Ureter (tissue), 1 donor: ENCODE results near the gene HLA-DMA. TPM values are rescaled to one million over a fixed set of nuclear protein-coding genes. Genes with fewer than 3 reads are reported as not detected.
"Not testable (repeated sequence)": the region's sequence is repeated elsewhere in the genome, so short reads cannot be mapped to it uniquely, and the experiment has no call there.

Experiments used
- DNase-seq: peaks from one replicate; pipeline ENCODE4 v3.0.0-alpha.2; 2020; ENCODE audit warnings: low spot score
- total RNA-seq: library from RNA; stranded (reverse); gene quantifications from one replicate; pipeline ENCODE4 v1.2.4, GENCODE V29; 2023
- donor health status: DM: yes; HTN: yes; CAD: no.

The HLA-DMA gene
- total RNA-seq, 1 donor from 2014 or later = 65.3 TPM

GRCh38 chr6:32954986-32955802, 2.3 kb upstream of the HLA-DMA start:
- DNase-seq = no peak

DNA sequence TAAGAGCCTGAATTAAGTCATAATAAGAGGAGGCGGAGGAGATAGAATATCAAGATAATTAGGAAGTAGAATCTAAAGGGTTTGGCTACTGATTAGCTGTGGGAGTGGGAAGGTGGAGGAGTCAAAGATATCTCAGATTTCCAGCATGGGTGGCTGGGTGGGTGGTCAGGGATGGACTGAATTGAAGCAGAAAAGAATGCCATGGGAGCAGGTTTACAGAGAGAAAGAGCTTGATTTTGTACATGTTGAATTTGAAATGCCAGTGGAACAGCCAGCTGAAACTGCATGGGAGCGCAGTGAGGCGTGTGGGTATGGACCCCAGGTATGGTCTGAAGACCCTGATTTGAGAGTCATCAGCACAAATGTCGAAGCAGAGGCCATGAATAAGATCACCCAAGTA, 1.4 kb upstream of the HLA-DMA start:
- no peak for DNase-seq

DNA sequence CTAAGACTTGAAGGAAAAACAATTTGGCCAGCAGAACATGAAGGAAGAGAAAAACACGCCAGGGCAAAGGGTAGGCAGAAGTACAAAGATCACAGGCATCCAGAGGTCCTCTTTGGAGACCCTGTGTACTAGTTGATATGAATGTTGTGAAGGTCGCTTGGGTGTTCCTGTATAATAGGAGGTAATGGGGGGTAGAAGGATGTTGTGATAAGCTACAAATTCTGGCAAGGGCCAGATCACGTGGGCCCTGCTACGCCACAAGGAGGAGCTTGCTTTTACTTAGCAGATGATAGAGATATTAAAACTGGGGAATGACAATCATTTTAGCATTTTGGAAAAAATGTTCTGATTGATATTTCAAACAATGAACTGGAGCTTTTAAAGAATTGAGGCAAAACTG, 878 bp upstream of the HLA-DMA start:
- no peak for DNase-seq

GRCh38 chr6:32950449-32950848, 2.4 kb downstream of the HLA-DMA start:
- no peak for DNase-seq

- no peak for DNase-seq
Measured at GRCh38 chr6:32950010-32950409, 2.9 kb downstream of the HLA-DMA start.

DNA sequence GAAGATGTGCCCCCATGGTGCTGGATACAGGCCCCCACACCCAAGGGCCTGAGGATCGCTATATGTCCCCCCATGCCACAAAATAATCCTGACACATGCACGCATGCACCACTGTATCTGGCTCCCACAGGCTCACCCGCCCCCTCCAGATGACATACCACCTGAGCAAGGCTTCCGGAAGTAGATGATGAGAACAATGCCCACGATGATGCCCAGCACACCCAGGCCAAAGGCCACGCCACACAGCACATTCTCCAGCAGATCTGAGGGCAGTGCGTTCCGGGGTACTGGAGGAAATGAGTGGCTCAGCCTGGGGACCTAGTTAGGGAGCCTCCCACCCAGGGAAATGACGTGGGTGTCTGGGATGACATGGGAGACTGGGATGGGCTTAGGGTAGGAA, 3.8 kb downstream of the HLA-DMA start:
- no peak for DNase-seq

- DNase-seq = no peak
Measured at GRCh38 chr6:32947552-32948465, 5.1 kb downstream of the HLA-DMA start.

GRCh38 chr6:32946893-32947292, 6.0 kb downstream of the HLA-DMA start:
- no peak for DNase-seq

GRCh38 chr6:32945953-32946352, 6.9 kb downstream of the HLA-DMA start:
- no peak for DNase-seq

DNA sequence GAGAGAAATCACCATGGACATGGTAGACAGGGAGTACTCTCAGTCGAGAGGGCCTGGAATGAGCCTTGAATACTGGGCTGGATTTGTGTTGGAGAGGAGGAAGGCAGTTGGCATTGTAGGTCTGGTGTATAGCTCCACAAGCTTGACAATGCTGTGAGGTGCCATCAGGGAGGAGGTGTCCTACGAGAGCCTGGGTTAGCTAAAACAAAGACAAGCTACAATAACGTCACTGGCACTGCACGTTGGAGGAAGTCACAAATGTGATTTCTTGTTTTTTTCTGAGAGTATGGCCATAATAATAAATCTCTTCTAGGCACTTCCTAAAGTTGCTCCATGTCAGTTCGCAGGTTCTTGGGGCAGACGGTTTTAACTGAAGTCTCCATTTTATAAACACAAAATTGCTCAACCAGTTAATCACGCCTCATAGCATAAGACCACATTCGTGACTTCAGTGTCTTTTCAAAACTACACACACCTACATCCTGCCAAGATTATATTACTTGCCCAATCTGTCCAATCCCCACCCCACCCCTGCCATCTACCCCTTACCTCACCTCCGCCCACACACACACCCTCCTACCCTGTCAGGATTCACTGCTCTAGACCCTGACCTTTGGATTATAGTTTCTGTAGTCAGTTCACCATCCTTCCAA, 7.7 kb downstream of the HLA-DMA start:
- DNase-seq = no peak

DNA sequence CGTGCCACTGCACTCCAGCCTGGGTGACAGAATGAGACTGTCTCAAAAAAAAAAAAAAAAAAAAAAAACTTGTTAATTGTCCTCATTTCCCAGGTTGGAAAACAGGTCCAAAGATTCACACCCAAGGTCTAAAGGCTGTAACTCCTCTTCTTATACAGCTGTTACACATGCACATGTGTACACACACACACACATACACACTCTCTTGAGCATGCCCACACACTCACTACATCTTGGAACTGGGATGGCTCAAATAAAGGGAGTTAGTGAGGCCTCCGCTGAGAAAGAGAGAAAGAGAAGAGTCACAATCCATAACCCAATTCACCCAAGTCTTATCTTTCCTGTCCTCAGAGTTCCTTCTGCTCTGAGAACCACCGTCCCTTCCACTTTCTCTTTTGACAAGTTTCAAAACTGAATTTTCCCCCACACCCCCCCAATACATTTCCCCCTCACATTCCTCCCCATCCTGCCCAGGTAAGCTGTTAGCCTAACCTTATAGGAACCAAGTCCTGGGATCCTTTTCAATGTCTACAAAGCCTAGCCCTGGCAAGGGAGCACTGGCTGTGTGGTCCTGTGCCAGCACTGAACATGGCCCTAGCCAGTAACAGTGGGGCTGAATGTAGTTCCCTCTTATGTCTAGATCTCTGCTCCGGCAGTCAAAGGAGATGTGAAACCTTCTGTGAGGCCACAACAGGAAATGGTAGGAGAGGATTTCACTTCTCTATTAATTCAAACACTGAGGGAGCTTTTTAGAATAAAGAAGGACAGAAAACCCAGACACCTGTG, 8.8 kb downstream of the HLA-DMA start:
- DNase-seq = no peak

GRCh38 chr6:32942555-32943123, 10.3 kb downstream of the HLA-DMA start:
- not testable (repeated sequence) for DNase-seq

DNA sequence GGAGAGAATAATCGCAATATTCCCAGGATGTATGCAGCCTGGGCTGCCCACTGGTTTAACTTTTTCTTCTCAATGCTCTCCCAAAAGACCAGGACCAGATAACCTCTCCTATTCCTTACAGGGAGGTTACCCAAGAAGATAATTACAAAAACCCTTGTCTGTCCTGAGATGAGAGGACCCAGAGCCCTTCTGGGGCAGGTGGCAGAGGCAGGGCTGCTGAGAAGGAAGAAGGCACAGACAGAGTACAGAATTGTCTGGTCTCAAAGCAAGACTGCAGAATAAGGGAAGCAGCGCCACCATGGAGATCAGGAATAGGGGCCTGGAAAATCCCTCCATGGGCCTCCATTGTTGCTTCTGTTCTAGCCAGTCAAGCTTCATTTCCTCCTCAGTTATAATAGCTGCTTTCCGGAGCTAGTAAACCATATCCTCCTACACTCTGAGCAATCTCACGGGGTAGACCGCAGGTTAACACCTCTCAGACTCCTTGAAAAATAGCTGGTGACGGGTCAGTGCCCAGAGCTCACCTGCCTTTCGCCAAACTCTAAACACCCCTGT, 11.6 kb downstream of the HLA-DMA start:
- DNase-seq = no peak

- DNase-seq = peak; percentile 60
Measured at GRCh38 chr6:32940656-32941213, 12.2 kb downstream of the HLA-DMA start, which contains the start of gene HLA-DMB. Gene HLA-DMB (minus strand): TSS chr6:32941028. CDS start chr6:32940807, 221 bp downstream.

- DNase-seq = no peak
Measured at GRCh38 chr6:32938494-32938893, 14.4 kb downstream of the HLA-DMA start.

DNA sequence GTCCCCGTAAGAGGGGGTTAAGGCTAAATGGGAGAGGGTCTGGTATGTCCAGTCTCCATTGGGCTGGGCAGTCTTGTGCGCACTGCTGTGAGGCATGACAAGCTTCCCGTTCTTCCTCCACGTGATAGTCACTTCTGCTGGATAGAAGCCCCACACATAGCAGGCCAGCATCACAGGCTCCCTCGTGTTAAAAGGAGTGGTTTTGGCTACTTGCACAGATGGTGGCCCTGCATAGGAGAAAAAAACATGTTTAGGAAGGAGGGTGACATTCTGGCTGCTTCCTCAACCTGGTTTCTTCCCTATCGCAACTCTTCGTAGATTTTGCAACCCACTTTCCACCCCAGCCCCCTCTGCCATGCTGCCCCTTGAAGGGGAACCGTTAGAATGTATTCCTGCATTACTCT, 15.7 kb downstream of the HLA-DMA start:
- no peak for DNase-seq

DNA sequence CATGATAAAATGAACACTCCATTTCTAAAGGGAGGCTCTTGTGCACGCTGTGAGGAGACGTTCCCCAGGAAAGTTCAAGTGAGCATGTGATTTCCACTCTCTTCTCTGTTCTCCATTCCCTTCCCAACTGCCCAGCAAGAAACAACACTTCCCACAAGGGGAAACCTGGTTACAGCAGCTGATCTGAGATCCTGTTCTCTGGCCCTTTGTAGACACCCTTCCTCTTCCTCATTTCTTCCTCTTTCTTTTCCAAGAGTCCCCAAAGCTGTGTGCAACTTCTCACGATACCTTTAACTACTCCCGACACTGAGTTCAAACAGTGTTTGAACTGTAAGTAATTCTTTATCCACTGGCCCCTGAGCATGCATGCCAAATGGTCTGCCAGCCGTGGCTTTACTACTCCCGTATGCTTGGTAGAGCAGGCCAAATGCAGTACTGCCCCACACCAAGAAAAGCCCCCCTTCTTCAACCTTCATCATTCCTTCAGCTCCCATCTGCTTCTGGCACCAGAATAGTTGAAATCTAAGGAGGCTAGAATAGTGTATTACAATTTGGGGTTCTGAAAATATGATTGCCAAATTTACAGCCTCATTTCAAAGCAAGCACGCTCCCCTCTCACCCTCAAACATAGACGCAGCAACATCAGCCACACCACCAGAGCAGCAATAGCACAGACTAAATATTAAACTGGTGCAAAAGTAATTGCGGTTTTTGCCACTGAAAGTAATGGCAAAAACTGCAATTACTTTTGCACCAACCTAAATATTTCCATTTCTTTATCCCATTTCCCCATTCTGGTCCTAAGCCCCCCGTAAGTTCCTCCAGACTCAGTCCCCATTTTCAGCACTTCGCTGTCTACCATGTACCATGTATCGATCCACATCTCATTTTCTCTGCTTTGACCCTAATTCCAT, 16.4 kb downstream of the HLA-DMA start:
- no peak for DNase-seq

DNA sequence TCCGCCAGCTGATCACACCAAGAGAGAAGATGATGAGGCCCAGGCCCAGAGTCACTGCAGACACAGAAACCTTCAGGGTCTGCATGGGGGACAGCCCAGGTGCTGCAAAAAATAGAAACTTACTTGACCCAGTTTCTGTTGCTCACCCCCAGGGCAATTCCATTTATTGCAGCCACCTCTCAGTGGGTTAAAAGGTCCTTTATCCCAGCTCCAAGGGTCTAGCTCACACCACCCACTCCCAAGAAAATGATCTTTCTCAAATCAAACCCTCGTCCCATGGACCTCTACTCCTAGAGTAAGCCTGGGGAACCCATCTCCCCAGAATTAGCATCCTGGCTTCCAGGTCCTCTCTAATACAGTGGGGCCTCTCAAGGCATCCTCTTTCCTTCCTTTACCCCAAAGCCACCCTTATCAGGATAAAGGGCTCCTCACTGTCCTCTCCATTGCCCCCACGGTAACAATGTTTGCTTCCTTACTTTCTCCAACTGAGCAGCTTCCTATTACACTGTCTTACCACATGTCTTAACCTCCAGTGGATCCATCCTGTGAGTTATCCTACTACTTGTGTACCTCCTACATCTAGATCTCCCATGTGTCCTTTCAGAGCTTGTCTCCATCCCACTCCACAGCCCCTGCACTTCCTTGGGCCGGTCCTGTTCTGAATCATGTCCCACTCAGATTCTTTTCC, 17.2 kb downstream of the HLA-DMA start:
- no peak for DNase-seq

DNA sequence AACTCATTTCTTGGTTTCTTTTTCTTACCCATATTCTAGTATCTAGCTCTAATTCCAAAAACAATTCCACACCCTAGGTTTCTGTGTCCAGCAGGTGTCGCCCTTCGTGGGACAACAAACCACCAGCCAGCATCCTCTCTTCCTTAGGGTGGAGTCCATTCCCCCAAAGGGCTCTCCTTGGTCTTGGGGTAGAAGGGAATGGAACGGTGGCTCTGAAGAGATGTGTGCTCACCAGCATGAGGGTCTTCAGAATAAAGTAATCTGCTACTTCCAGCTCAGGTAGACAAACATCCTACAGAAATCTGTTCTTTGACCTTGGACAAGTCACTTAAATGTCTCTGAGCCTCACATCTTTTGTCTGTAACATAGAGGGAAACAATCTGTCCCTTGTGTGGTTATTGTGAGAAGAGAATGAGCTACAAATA, 19.2 kb downstream of the HLA-DMA start:
- peak; percentile 80 for DNase-seq
